ENCODE data around the gene CHST7.

The CHST7 gene

GRCh38 chrX:46610070-46610658 lies 36.6 kb downstream of the CHST7 start:
- no peak for DNase-seq

- DNase-seq: no peak
Observed at GRCh38 chrX:46611658-46612362, 38.2 kb downstream of the CHST7 start.

GRCh38 chrX:46617906-46618305 lies 44.3 kb downstream of the CHST7 start:
- DNase-seq: no peak

- no peak for DNase-seq
Observed at GRCh38 chrX:46618947-46619346, 45.4 kb downstream of the CHST7 start.

- no peak for DNase-seq
Observed at GRCh38 chrX:46620505-46620904, 46.9 kb downstream of the CHST7 start.

- DNase-seq: no peak
Observed at GRCh38 chrX:46621572-46621971, 48.0 kb downstream of the CHST7 start.

GRCh38 chrX:46624090-46624786 lies 50.7 kb downstream of the CHST7 start:
- no peak for DNase-seq

GRCh38 chrX:46626566-46626965 lies 53.0 kb downstream of the CHST7 start:
- DNase-seq: peak; percentile 67

- DNase-seq: peak; percentile 24
Observed at GRCh38 chrX:46627062-46627461, 53.5 kb downstream of the CHST7 start.

GRCh38 chrX:46627711-46628419 lies 54.3 kb downstream of the CHST7 start:
- DNase-seq: no peak

GRCh38 chrX:46628460-46629371 lies 55.2 kb downstream of the CHST7 start:
- DNase-seq: peak; percentile 71

- DNase-seq: no peak
Observed at GRCh38 chrX:46630141-46630540, 56.6 kb downstream of the CHST7 start.

GRCh38 chrX:46634577-46634976 lies 61.0 kb downstream of the CHST7 start:
- DNase-seq: no peak

- DNase-seq: no peak
Observed at GRCh38 chrX:46635186-46635585, 61.6 kb downstream of the CHST7 start.

- no peak for DNase-seq
Observed at GRCh38 chrX:46636223-46636622, 62.7 kb downstream of the CHST7 start.

GRCh38 chrX:46637938-46638337 lies 64.4 kb downstream of the CHST7 start:
- no peak for DNase-seq

GRCh38 chrX:46642145-46642544 lies 68.6 kb downstream of the CHST7 start:
- DNase-seq: no peak

GRCh38 chrX:46643636-46644035 lies 70.1 kb downstream of the CHST7 start:
- no peak for DNase-seq

GRCh38 chrX:46645614-46646013 lies 72.0 kb downstream of the CHST7 start:
- DNase-seq: no peak

GRCh38 chrX:46647251-46647650 lies 73.7 kb downstream of the CHST7 start:
- no peak for DNase-seq

Data from CD4-positive, alpha-beta T cell treated with Interleukin-15 for 1 hour (primary cell).